ENCODE data around the gene RIN3.

RIN3 gene

GRCh38 chr14:92728759-92729364, 215.3 kb downstream of the RIN3 start:
- no peak for DNase-seq

GRCh38 chr14:92729634-92730358, 216.2 kb downstream of the RIN3 start:
- DNase-seq, result no peak

- no peak for DNase-seq
These were observed 218.1 kb downstream of the RIN3 start for GRCh38 chr14:92731622-92732115.

GRCh38 chr14:92733007-92733406, 219.4 kb downstream of the RIN3 start:
- no peak for DNase-seq

- DNase-seq, result no peak
These were observed 221.0 kb downstream of the RIN3 start for GRCh38 chr14:92734618-92735017.

GRCh38 chr14:92735344-92735743, 221.8 kb downstream of the RIN3 start:
- DNase-seq, result no peak

- DNase-seq, result no peak
These were observed 223.6 kb downstream of the RIN3 start for GRCh38 chr14:92737206-92737605.

GRCh38 chr14:92737619-92738188, 224.1 kb downstream of the RIN3 start:
- no peak for DNase-seq

Measured in NCI-H524 treated with DMSO at 0.1 percent for 48 hours (cell line).